ENCODE data around the gene ENPP6. TPM values are rescaled to one million over a fixed set of nuclear protein-coding genes. Genes with fewer than 3 reads are reported as not detected.

Gene ENPP6
- total RNA-seq, 1 donor from 2014 or later: not detected

GRCh38 chr4:184237612-184238011 lies 19.9 kb upstream of the ENPP6 start:
- Mint-ChIP-seq H3K27me3 (ENCODE audit: unreplicated experiment) (peaks cover 2% of the 10 kb centered on the region), H3K36me3 (ENCODE audit: unreplicated experiment) (no peaks in the 10 kb centered on the region), H3K4me1 (ENCODE audit: low read depth, unreplicated experiment) (no peaks in the 10 kb centered on the region), H3K4me3 (ENCODE audit: unreplicated experiment) (no peak overlapping the region), H3K9me3 (ENCODE audit: unreplicated experiment) (no peaks in the 10 kb centered on the region), H3K27ac (ENCODE audit: unreplicated experiment) (no peak overlapping the region)
- no peak for TF ChIP-seq CTCF (IDR thresholded peaks at IDR 0.05; ENCODE audit: partially characterized antibody, unreplicated experiment)
- no peak for DNase-seq

- H3K4me1 Mint-ChIP-seq (ENCODE audit: low read depth, unreplicated experiment): no peaks in the 10 kb centered on the region
These were observed 17.9 kb upstream of the ENPP6 start for GRCh38 chr4:184235526-184235925.

GRCh38 chr4:184234155-184234554 lies 16.5 kb upstream of the ENPP6 start:
- H3K27ac Mint-ChIP-seq (ENCODE audit: unreplicated experiment): no peak overlapping the region
- no peaks in the 10 kb centered on the region for H3K4me1 Mint-ChIP-seq (ENCODE audit: low read depth, unreplicated experiment)
- DNase-seq: no peak
- TF ChIP-seq CTCF (IDR thresholded peaks at IDR 0.05; ENCODE audit: partially characterized antibody, unreplicated experiment): no peak
- peaks cover 2% of the 10 kb centered on the region for H3K27me3 Mint-ChIP-seq (ENCODE audit: unreplicated experiment)
- H3K9me3 Mint-ChIP-seq (ENCODE audit: unreplicated experiment): no peaks in the 10 kb centered on the region
- no peak overlapping the region for H3K4me3 Mint-ChIP-seq (ENCODE audit: unreplicated experiment)
- no peaks in the 10 kb centered on the region for H3K36me3 Mint-ChIP-seq (ENCODE audit: unreplicated experiment)

More at GRCh38 chr4:184235526-184235925, 17.9 kb upstream of the ENPP6 start:
- H3K27me3 Mint-ChIP-seq (ENCODE audit: unreplicated experiment): peaks cover 2% of the 10 kb centered on the region
- no peaks in the 10 kb centered on the region for H3K9me3 Mint-ChIP-seq (ENCODE audit: unreplicated experiment)
- TF ChIP-seq CTCF (IDR thresholded peaks at IDR 0.05; ENCODE audit: partially characterized antibody, unreplicated experiment): no peak
- H3K27ac Mint-ChIP-seq (ENCODE audit: unreplicated experiment): no peak overlapping the region
- no peak overlapping the region for H3K4me3 Mint-ChIP-seq (ENCODE audit: unreplicated experiment)
- no peaks in the 10 kb centered on the region for H3K36me3 Mint-ChIP-seq (ENCODE audit: unreplicated experiment)
- no peak for DNase-seq

- no peaks in the 10 kb centered on the region for H3K9me3 Mint-ChIP-seq (ENCODE audit: unreplicated experiment)
- H3K4me1 Mint-ChIP-seq (ENCODE audit: low read depth, unreplicated experiment): no peaks in the 10 kb centered on the region
- H3K27ac Mint-ChIP-seq (ENCODE audit: unreplicated experiment): no peak overlapping the region
- no peaks in the 10 kb centered on the region for H3K36me3 Mint-ChIP-seq (ENCODE audit: unreplicated experiment)
- no peak overlapping the region for H3K4me3 Mint-ChIP-seq (ENCODE audit: unreplicated experiment)
- TF ChIP-seq CTCF (IDR thresholded peaks at IDR 0.05; ENCODE audit: partially characterized antibody, unreplicated experiment): no peak
- DNase-seq: no peak
- peaks cover 2% of the 10 kb centered on the region for H3K27me3 Mint-ChIP-seq (ENCODE audit: unreplicated experiment)
These were observed 15.3 kb upstream of the ENPP6 start for GRCh38 chr4:184232975-184233374.

- Mint-ChIP-seq H3K4me3 (ENCODE audit: unreplicated experiment) (no peak overlapping the region), H3K27me3 (ENCODE audit: unreplicated experiment) (peaks cover 2% of the 10 kb centered on the region), H3K36me3 (ENCODE audit: unreplicated experiment) (no peaks in the 10 kb centered on the region), H3K27ac (ENCODE audit: unreplicated experiment) (no peak overlapping the region), H3K9me3 (ENCODE audit: unreplicated experiment) (no peaks in the 10 kb centered on the region), H3K4me1 (ENCODE audit: low read depth, unreplicated experiment) (no peaks in the 10 kb centered on the region)
- DNase-seq: no peak
- no peak for TF ChIP-seq CTCF (IDR thresholded peaks at IDR 0.05; ENCODE audit: partially characterized antibody, unreplicated experiment)
These were observed 14.5 kb upstream of the ENPP6 start for GRCh38 chr4:184232202-184232601.
